ENCODE data around the gene C1orf35. TPM values are rescaled to one million over a fixed set of nuclear protein-coding genes. Genes with fewer than 3 reads are reported as not detected.
"Not testable (repeated sequence)": the region's sequence is repeated elsewhere in the genome, so short reads cannot be mapped to it uniquely, and the experiment has no call there.

C1orf35 gene
- total RNA-seq, 1 donor from 2014 or later = 4.1 TPM

DNA sequence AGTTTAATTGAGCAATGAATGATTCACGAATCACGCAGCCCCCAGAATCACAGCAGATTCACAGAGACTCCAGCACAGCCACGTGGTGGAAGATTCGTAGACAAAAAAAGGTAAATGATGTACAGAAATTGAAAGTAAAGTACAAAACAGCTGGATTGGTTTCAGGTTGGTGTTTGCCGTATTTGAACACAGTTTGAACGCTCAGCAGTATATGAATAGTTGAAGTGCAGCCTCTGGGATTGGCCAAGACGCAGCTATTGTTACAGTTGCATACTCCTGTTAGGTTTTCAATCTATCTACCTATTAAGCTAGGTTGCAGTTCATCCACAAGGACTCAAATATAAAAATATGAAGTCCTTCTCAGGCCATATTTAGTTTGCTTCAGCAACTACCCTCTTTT, 9.0 kb upstream of the C1orf35 start:
- no peak for FAIRE-seq
- DNase-seq (ENCODE audit: low spot score in 2 of 2) = no peak

- not testable (repeated sequence) for FAIRE-seq
Observed at GRCh38 chr1:228111315-228111714, 8.2 kb upstream of the C1orf35 start.

GRCh38 chr1:228110556-228110955, 7.4 kb upstream of the C1orf35 start:
- DNase-seq (ENCODE audit: low spot score in 2 of 2) (no peak), FAIRE-seq (no peak)

More at GRCh38 chr1:228111315-228111714, 8.2 kb upstream of the C1orf35 start:
- DNase-seq (ENCODE audit: low spot score in 2 of 2) = not testable (repeated sequence)

DNA sequence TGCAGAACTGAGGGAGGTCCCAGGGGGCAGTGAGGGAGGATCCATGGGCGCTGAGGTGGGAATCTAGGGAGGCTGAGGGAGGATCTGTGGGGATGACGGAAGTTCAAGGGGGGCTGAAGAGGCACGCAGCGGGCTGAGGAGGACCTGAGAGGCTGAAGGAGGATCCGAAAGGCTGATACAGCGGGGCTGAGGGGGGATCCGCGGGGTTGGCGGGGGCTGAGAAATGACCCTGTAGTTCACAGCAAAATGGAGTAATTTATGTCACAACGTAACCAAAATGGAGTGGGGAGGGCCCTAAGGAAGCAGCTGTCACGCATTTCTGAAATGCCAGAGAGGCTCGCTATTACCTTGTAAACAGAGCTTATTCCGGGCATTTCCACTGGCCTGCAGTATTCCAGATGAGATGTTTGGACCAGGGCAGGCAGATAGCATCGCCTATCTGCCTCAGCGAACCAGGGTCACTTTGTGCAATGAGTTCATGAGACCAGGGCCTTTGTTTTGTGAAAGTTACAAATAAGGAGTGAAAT, 6.9 kb upstream of the C1orf35 start:
- FAIRE-seq = no peak

DNA sequence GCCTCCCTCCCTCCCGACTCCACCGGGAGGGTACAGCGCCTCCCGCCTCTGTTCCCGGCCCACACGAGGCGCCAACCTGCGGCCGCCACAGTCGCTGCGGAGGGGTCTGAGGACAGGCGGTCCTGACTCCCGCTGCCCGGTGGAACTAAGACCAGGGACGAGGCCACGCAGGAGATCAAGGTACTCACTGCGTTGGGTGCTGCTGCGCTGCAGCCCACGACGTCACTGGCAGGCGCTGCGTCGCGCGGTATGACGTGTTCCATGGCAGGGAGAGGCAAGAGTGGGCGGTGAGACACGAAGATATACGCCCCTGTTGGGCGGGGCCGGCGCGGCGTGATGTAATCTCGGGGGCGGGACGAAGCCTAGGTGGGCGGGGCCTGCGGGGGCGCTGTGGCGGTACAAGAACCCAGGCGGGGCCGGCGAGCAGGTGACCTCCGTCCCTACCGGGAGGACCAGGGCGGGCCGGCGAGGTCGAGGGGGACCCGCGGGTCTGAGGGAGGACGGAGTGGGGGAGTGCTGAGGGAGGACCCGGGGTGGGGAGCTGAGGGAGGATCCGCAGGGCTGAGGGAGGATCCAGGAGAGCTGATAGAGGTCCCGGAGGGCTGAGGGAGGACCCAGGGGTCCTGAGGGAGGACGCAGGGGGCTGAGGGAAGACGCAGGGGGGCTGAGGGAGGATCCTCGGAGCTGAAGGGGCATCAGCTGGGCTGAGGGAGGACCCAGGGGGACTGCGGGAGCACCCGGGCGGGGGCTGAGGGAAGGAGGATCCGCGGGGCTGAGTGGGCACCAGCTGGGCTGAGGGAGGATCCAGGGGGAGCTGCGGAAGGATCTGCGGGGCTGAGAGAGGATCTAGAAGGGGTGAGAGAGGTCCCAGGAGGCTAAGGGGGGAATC, 6.2 kb upstream of the C1orf35 start, which contains the start of gene MRPL55:
MRPL55 (minus strand) TSS at position 227 of the 889 bp plus-strand sequence. CDS start 1,039 bp downstream, outside the sequence.
- FAIRE-seq = no peak
- DNase-seq (ENCODE audit: low spot score in 2 of 2) = peak; percentile 96 to 99

More for the DNA sequence above, 6.9 kb upstream of the C1orf35 start:
- DNase-seq (ENCODE audit: low spot score in 2 of 2) = peak in 1 of 2 donors; percentile 5

GRCh38 chr1:228108742-228109072, 5.6 kb upstream of the C1orf35 start:
- DNase-seq (ENCODE audit: low spot score in 2 of 2) = peak in 1 of 2 donors; percentile 9
- FAIRE-seq = no peak

- DNase-seq (ENCODE audit: low spot score in 2 of 2) = peak in 1 of 2 donors; percentile 10
- FAIRE-seq = no peak
Observed at GRCh38 chr1:228108055-228108690, 5.0 kb upstream of the C1orf35 start.

DNA sequence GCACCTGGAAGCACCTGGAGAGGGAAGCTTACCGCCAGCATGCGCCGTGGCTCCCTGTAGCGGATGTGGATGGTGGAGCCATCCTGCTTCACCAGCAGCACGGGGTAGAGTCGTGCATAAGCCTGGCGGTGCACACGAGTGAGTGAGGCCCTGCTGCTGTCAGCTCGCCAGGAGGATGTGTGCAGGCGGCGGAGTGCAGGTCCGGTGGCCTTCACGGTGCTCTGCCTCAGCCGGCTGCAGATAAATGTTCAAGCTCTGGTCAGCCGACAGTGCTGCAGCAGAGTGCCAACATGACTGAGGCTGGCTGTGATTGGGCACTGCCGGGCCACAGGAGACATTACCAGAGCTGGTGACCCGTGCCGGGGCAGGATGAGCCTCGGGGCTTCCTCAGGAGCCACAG, 4.5 kb upstream of the C1orf35 start:
- FAIRE-seq = no peak
- peak in 1 of 2 donors; percentile 2 for DNase-seq (ENCODE audit: low spot score in 2 of 2)

DNA sequence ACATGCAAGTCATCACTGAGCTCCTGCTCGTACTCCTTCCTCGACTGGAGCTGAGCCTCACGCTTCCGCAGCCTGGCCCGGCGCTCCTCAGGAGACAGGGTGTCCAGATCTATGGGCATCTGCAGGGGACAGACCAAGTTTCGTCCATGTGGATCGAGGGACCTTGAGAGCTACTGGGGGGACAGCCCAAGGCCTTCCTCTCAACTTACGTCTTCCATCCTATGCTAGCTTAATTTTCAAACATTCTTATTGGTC, 3.6 kb upstream of the C1orf35 start:
- FAIRE-seq (no peak), DNase-seq (ENCODE audit: low spot score in 2 of 2) (peak in 1 of 2 donors; percentile 6)

DNA sequence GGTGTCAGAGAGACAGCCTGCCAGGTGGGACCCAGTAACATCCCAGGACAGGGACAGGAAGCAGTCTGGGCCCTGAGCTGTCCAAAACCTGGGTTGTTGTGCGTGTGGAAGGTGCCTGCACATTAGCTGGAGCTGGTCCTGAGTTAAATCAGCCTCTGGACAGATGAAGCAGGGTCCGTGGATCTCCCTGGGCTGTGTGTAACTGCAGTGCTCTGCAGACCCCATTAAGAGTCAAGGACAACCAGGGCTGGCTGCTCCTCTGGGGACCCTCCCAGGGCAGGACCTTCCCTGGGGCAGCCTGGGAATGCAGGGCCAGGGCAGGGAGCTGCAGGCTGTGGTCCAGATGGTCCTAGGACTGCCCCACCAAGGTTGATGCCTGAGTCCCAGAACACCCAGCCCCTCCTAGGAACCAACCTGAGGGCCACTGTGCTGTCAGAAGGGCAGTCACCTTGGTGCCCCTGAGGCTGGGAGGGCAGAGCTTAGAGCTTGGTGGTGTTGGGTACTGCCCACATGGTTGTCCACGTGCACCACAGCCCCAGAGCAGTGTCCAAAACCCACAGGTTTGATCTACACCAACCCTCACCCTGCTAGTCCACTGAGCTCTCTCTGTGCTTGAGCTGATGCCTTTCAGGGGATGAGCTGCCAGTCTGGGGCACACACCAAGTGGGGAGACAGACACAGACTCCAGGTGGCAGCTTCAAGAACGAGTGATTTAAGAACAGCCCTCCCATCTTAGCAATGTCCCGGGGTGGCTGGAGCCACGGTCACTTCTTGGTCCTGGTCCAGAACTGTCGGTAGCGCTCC, 3.1 kb upstream of the C1orf35 start:
- DNase-seq (ENCODE audit: low spot score in 2 of 2) (peak in 1 of 2 donors; percentile 2), FAIRE-seq (no peak)

GRCh38 chr1:228105270-228105995, 2.3 kb upstream of the C1orf35 start:
- FAIRE-seq (no peak), DNase-seq (ENCODE audit: low spot score in 2 of 2) (peak in 1 of 2 donors; percentile 9)

GRCh38 chr1:228104526-228105269, 1.6 kb upstream of the C1orf35 start:
- no peak for FAIRE-seq
- peak in 1 of 2 donors; percentile 5 for DNase-seq (ENCODE audit: low spot score in 2 of 2)

- DNase-seq (ENCODE audit: low spot score in 2 of 2) (peak; percentile 57 to 58), FAIRE-seq (no peak)
Observed at GRCh38 chr1:228101994-228102790, 933 bp downstream of the C1orf35 start.

GRCh38 chr1:228101614-228101993, 1.5 kb downstream of the C1orf35 start:
- no peak for FAIRE-seq
- DNase-seq (ENCODE audit: low spot score in 2 of 2) = peak in 1 of 2 donors; percentile 21

DNA sequence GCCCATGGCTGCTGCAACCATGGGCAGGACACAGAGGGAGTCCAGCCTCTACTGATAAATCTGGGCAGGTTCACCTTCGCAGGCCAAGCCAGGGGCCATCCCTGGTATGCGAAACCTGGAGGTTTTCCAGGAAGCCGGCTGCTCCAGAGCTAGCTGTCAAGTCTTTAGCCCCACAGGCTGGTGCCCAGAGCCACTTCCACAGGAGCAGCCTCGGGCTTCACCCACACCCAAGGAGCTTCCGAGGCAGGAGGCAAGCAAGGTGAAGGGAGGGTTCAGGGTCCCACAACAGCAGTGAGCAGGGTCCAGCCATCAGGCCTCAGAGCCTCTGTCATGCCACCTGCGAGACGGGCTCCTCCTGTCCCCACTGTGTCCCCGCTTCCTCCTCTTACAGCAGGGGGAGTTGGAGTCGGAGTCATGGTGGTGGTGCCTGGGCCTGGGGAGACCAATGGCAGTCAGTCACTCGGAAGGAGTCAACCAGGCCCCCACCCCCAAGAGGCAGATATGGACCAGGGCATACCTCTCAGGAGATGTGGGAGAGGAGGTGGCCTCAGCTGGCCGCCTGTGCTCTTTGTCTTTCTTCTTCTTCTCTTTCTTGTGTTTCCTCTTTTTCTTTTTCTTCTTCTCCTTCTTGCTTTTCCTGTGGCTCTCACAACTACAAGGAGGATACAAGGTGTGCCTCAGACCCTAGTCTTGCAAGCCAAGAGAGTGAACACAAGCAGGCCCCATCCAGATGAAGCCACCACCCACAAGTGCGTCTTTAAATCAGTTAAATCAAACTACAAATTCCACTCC, 2.1 kb downstream of the C1orf35 start:
- DNase-seq (ENCODE audit: low spot score in 2 of 2) (peak; percentile 8 to 28), FAIRE-seq (no peak)

GRCh38 chr1:228099331-228099732, 3.8 kb downstream of the C1orf35 start:
- no peak for FAIRE-seq
- peak; percentile 1 to 5 for DNase-seq (ENCODE audit: low spot score in 2 of 2)

- peak; percentile 3 to 4 for DNase-seq (ENCODE audit: low spot score in 2 of 2)
- no peak for FAIRE-seq
Observed at GRCh38 chr1:228098323-228098931, 4.7 kb downstream of the C1orf35 start.

Data from frontal cortex (tissue), 4 donors.